Measurements from ENCODE around the gene IQCK. TPM values are rescaled to one million over a fixed set of nuclear protein-coding genes. Genes with fewer than 3 reads are reported as not detected.

IQCK gene
- total RNA-seq, 1 experiment from 2014 or later: 15.5 TPM

- Histone ChIP-seq H3K4me3 (ENCODE audit: low read depth in 2 of 2, low read length in 2 of 2) (no peak overlapping the region), H3K36me3 (ENCODE audit: control insufficient read depth, insufficient read depth, low read length) (no peaks in the 10 kb centered on the region), H3K9me3 (ENCODE audit: control insufficient read depth, insufficient read depth, low read depth, low read length) (no peaks in the 10 kb centered on the region), H3K4me1 (ENCODE audit: control insufficient read depth, insufficient read depth, low read length) (no peaks in the 10 kb centered on the region), H3K27me3 (ENCODE audit: control insufficient read depth, insufficient read depth, low read length) (no peaks in the 10 kb centered on the region), H3K27ac (ENCODE audit: low read length) (no peak overlapping the region)
- DNase-seq (ENCODE audit: low read depth, low spot score) (no peak), ATAC-seq (no peak)
- intact Hi-C loops (cut with micrococcal nuclease; ENCODE audit: unreplicated experiment) (no loop called here), in situ Hi-C loops (cut with HindIII; ENCODE audit: low pct_unique_long_range_greater_than_20kb, low sequenced_read_pairs) (no loop called here)
- ChIA-PET CTCF (interaction anchor here (0.6 kb wide), 1 partner anchor 76 kb away, joined by 3 read pairs; no protein-coding TSS in a partner anchor), POLR2A (no interaction called here)
- TF ChIP-seq, protein P1, sequence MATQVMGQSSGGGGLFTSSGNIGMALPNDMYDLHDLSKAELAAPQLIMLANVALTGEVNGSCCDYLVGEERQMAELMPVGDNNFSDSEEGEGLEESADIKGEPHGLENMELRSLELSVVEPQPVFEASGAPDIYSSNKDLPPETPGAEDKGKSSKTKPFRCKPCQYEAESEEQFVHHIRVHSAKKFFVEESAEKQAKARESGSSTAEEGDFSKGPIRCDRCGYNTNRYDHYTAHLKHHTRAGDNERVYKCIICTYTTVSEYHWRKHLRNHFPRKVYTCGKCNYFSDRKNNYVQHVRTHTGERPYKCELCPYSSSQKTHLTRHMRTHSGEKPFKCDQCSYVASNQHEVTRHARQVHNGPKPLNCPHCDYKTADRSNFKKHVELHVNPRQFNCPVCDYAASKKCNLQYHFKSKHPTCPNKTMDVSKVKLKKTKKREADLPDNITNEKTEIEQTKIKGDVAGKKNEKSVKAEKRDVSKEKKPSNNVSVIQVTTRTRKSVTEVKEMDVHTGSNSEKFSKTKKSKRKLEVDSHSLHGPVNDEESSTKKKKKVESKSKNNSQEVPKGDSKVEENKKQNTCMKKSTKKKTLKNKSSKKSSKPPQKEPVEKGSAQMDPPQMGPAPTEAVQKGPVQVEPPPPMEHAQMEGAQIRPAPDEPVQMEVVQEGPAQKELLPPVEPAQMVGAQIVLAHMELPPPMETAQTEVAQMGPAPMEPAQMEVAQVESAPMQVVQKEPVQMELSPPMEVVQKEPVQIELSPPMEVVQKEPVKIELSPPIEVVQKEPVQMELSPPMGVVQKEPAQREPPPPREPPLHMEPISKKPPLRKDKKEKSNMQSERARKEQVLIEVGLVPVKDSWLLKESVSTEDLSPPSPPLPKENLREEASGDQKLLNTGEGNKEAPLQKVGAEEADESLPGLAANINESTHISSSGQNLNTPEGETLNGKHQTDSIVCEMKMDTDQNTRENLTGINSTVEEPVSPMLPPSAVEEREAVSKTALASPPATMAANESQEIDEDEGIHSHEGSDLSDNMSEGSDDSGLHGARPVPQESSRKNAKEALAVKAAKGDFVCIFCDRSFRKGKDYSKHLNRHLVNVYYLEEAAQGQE (IDR thresholded peaks at IDR 0.05; ENCODE audit: insufficient read depth in 1 of 2, low read depth in 2 of 2, low read length in 1 of 2): no peak
- TF ChIP-seq SIN3A (IDR thresholded peaks at IDR 0.05; ENCODE audit: borderline replicate concordance, insufficient read depth, low read depth, low read length) (no peak), POLR2AphosphoS5 (IDR thresholded peaks at IDR 0.05; ENCODE audit: low read depth, low read length) (no peak)
- BruUV-seq (replicated peaks): no TSS peak
Observed at GRCh38 chr16:19823322-19823721, 105.3 kb downstream of the IQCK start.

DNA sequence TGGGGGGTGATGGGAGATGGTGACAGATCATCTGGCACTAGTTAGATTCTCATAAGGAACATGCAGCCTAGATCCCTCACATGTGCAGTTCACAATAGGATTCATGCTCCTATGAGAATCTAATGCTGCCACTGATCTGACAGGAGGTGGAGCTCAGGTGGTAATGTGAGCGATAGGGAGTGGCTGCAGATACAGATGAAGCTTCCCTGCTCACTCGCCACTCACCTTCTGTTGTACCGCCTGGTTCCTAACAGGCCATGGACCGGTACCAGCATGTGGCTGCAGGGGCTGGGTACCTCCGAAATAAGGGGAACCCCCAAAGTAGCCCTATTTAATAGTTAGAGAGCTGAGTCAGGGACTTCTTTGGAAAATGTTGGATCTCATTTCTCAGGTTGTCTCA, 106.1 kb downstream of the IQCK start:
- Histone ChIP-seq H3K36me3 (ENCODE audit: control insufficient read depth, insufficient read depth, low read length) (no peaks in the 10 kb centered on the region), H3K4me1 (ENCODE audit: control insufficient read depth, insufficient read depth, low read length) (no peaks in the 10 kb centered on the region), H3K27ac (ENCODE audit: low read length) (no peak overlapping the region), H3K9me3 (ENCODE audit: control insufficient read depth, insufficient read depth, low read depth, low read length) (no peaks in the 10 kb centered on the region), H3K27me3 (ENCODE audit: control insufficient read depth, insufficient read depth, low read length) (no peaks in the 10 kb centered on the region), H3K4me3 (ENCODE audit: low read depth in 2 of 2, low read length in 2 of 2) (no peak overlapping the region)
- TF ChIP-seq TCF7L2 (IDR thresholded peaks at IDR 0.05; ENCODE audit: low read depth, low read length) (no peak), CTCF (IDR thresholded peaks at IDR 0.05) (no peak), POLR2AphosphoS5 (IDR thresholded peaks at IDR 0.05; ENCODE audit: low read depth, low read length) (no peak), SIN3A (IDR thresholded peaks at IDR 0.05; ENCODE audit: borderline replicate concordance, insufficient read depth, low read depth, low read length) (no peak)
- TF ChIP-seq, protein P1 (IDR thresholded peaks at IDR 0.05; ENCODE audit: insufficient read depth in 1 of 2, low read depth in 2 of 2, low read length in 1 of 2): no peak
- ATAC-seq: no peak
- DNase-seq (ENCODE audit: low read depth, low spot score): no peak
- POLR2A ChIA-PET: interaction anchor here (0.6 kb wide), 1 partner anchor 106 kb away, joined by 3 read pairs; the partner anchor contains the start of genes IQCK and KNOP1
- CTCF ChIA-PET: interaction anchor here (0.6 kb wide), 1 partner anchor 77 kb away, joined by 3 read pairs; no protein-coding TSS in a partner anchor
- in situ Hi-C loops (cut with HindIII; ENCODE audit: low pct_unique_long_range_greater_than_20kb, low sequenced_read_pairs) (no loop called here), intact Hi-C loops (cut with micrococcal nuclease; ENCODE audit: unreplicated experiment) (no loop called here)
- no TSS peak for BruUV-seq (replicated peaks)

Measured in Panc1 (cell line).